GM12801 (cell line): ENCODE results near the gene NCAPG.

Experiments
- CTCF ChIP-seq: IDR thresholded peaks from one replicate; pipeline ENCODE4 v1.5.1; 2011; ENCODE audit warnings: control low read depth; ENCODE audit not compliant: insufficient read length; ENCODE audit errors: extremely low read depth

The NCAPG gene

GRCh38 chr4:17810260-17811077 lies at the start of gene NCAPG, which contains the start of gene DCAF16:
NCAPG (plus strand) TSS chr4:17810979; CDS start chr4:17811078, 99 bp downstream.
DCAF16 (minus strand) TSS chr4:17810757; CDS start chr4:17804141, 6,616 bp downstream.
- no peak for TF ChIP-seq CTCF

- no peak for TF ChIP-seq CTCF
Measured at GRCh38 chr4:17761062-17761461, 49.7 kb upstream of the NCAPG start.

- TF ChIP-seq CTCF = no peak
Measured at GRCh38 chr4:17762726-17763125, 48.1 kb upstream of the NCAPG start.

GRCh38 chr4:17763416-17763815 lies 47.4 kb upstream of the NCAPG start:
- TF ChIP-seq CTCF = no peak

- no peak for TF ChIP-seq CTCF
Measured at GRCh38 chr4:17763931-17764330, 46.8 kb upstream of the NCAPG start.

- no peak for TF ChIP-seq CTCF
Measured at GRCh38 chr4:17765514-17766286, 45.1 kb upstream of the NCAPG start.

GRCh38 chr4:17766826-17767458 lies 43.8 kb upstream of the NCAPG start:
- TF ChIP-seq CTCF = no peak
